ENCODE results near the gene PBX1.

PBX1 gene

DNA sequence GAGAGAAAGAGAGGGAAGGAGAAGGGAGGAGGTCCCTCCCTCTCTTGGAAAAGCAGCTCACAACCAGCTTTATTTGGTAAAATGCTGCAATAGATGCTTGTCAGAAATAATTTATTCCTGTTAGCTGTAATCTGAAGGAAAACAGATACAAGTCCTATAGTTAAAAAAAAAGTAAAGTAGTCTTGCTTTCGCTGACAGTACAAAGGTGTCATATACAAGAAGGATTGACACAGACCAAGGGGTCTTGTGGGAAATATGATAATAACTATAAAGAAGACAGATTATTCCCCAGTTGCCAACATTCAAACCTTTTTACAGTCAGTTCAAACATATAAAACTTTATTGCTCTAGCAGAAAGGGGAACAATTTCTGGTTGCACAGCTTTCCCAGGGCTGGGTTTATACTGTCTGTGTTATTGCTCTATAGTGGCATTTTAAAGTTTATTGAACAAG is 145.0 kb downstream of the PBX1 start:
- no peak for DNase-seq

DNA sequence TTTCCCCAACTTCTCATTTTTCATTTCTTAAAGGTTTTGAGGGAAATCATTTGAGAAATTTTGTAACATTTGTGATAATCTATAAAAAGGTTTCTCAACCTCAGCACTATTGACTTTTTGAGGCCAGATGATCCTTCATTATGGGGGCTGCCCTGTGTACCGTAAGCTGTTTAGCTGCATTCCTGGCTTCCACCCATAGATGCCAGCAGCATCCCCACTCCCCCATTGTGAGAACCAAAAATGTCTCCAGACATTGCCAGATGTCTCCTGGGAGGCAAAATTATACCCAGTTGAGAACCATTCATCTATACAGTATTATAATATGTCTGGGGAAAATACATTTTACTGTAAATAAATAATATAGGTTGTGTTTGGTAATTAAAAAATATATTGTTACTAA is 146.0 kb downstream of the PBX1 start:
- DNase-seq = no peak

DNA sequence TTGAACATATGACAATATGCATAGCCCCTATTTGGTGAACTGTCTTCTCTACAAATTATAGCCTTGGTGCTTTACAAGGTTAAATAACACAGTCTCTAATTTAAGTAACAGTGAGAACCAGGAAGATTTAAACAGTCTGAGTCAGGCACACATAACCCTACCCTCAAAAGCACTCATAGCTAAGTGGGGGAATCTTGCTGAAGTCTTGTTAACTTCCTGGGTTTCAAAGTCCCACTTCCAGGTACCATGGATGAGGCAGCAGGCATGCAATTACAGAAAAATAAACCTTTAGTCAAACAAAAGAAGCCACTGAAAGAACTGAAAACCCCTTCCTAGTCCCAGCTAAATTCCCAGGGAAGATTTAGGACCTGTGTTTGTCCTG is 147.6 kb downstream of the PBX1 start:
- no peak for DNase-seq

DNA sequence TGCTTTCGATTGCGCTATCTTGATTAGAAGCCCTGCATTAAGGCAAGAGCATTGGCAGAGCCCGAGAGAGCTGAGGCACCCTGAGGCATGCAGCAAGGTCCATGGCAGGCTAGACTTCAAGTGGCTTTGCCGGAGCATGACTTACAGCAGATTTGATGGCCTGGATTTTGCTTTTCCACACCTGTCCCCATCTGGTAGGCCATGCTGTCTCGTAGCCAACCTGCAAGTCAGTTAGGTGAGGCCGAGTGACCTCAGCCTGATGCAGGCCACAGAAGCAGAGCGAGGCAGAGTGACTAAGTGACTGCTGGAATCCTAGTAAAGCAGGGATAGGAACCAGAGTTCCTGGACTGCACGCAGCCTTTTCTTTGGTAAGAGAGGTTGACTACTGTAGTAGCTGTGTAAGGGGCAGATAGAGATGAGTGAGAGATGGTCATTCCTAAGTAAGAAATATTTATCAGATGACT is 148.9 kb downstream of the PBX1 start:
- DNase-seq = no peak

DNA sequence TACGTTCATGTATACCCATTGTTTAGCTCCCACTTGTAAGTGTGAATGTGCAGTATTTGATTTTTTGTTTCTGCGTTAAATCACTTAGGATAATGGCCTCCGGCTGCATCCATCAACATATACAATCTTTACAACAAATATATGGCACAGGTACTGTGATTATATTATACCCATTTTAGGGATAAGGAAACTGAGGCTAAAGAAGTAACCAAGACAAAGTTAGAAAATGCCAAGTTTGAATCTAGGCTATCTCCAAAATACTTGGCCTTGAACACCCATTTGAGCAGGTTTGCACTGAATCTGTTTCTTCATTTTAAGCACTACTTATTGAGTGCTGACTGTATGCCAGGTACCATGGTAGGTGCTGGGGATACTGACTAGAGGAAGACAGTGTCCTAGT is 149.6 kb downstream of the PBX1 start:
- DNase-seq = no peak

DNA sequence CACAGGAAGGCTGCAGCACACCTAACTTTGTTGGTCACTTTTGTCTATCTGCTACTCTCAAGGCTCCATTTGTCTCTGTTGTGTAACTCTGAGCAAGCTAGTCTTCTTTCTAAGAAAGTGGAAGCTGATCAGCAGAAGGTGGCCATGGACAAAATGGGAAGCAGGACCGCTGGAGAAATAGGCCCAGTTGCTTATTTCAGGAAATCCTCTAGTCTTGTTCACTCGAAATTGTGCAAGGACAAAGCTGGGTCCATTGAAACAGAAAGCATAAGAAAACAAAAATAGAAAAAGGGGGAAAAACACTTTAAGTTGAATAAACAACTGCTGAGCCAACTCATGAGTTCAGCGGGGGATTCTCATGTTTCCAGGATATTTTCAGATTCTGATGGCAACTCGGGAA is 150.1 kb downstream of the PBX1 start:
- no peak for DNase-seq

DNA sequence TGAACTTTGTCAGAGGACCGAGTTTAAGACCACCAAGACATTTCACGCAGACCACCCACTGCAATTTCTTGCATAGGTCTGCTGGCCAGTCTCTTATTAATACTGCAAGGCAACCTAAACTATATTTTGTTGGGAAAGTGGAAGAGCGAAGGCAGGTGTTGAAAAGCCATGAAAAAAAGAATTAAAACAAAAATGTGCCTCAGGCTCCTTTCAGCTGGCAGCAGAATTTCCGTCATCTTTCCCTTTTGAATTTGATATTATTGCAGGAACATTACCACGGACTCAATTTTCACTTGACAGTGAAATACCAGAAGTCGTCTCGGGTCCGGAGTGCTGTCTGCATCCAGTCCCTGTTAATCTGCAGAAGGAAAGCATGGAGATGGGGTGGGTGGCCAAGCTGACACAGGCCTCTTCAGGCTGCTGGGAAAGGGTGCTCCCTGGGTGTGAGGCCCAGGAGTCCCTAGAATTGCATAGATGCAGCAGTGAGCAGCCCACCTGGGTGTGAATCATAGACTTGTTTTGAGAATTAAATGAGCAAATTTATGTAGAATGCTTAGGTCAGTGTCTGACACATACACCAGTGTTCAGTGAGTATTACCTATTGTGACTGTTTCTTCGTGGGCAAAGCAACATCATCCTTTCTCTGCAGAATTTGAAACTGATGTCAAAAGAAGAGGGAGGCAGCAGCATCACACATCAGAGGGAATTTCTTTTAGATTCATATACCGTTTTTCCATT is 150.7 kb downstream of the PBX1 start:
- no peak for DNase-seq

DNA sequence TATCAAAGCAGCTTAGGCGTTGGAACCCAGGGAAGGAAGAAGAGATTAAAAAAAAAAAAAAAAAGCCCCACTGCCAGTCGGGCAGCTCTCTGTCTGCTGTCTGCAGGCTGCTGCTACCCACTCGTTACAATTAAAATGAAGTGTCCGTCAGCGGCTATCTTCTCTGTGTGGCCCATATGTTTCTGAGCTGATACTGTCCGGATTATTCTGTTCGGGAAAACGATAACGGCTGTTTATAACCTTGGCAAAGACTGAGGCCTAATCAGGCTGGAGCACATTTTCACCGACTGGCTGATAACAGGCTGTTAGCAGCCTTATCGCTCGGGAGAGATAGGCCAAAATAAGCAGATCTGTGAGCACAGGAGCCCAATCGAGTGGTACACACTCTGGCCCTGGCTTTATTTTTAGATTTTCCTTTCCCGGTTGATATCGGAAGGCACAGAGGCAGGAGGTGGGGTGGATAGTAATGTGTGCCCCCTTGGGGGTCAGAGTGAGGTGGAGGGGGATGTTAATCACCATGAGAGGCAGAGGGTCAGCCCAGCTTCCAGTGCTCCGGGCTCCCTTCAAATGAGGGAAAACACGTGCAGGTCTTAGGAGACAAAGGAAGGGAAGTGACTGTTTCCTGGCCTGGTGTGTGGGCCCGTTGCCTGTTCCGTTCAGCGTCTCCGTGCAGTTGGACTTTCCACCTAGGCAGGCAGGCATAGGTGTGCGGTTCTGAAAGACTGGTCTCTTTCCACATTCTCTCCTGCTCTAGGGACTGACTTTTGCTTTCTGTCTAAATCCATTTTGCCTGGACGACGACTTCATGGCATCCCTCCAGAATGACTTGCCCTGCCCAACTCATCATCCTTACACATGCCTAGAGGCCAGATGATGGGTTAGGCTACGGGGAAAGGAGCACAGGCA is 153.4 kb downstream of the PBX1 start:
- DNase-seq = no peak

DNA sequence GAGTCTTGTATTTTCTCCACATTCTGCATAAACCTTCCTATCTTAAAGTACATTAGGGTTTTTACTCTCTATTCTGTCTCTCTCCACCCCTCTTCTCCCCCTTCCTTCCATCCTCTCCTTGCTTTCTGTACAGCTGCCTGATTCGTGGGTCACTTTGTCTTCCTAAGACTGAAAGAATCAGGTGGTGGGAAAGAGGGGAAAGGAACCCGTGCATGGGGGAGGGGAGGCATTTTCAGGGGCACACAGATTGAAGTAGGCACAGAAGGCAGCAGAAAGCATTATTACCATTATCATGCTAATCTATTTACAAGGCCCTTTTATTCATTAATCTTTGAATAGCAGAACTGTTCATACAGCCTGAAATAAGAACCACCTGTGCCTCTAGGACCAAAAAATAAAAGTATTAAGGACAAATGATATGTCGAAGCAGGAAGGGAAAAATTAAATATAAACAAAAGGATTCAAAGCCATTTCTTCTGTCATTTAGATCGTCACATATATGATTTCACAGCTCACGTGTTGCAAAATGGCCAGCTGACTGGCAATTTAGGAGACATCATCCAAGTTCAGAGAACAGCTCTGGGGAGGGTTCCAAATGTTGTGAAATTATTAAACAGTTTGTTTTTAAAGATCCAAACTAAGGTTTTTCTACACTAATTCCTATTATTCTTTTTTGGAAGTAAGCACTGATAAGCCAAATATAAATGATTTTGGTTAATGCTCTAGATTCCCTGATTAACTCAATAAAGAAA is 154.6 kb downstream of the PBX1 start:
- DNase-seq = no peak

DNA sequence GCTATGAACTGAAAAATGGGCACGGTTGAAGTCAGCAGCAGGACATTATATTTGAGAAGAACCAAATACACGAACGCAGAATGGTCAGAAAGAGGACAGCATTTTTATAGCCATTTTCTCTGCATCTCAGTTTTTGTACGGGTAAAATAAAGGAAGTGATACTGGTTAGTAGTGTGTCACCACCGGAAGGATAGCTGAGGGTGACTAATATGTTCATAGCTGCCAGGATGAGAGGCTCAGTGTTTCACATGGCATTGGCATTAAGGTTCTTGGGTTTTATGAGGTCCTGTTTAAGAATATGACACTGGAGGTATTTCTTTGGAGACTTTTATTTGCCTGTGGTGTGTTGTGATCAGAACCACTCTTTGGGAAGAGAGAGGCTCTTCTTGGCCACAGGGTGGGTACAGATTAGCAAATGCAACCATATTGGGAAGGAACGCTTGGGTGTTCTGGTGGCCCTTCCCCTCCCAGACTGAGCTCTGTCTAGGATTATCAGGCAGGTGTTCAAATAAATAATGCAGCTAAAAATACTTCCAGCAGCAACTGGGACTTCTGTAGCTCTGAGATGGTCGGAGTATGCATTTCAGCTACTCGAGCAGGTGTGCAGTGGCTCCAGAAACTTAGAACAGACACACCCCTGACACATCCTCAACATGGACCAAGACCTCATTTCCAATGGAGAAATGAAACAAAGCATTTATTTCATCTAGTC is 158.2 kb downstream of the PBX1 start:
- DNase-seq = no peak

DNA sequence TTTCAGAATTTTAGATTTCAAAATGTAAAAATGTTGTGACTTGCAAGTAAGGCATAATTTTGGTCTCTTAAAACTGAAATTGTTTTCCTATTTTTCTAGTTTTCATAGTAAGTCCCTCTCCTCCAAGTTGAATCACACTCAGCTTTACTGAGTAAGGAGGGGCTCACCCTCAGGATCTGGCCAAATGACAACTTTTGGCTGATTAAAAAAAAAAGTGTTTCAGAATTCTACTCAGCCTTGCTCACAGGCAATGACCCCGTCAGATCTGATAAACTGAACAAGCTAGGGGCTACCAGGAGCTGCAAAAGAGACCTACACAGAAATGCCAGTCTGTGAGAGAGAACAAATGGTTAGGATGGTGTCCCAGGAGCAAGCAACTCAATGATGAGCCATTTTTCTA is 159.8 kb downstream of the PBX1 start:
- DNase-seq = no peak

DNA sequence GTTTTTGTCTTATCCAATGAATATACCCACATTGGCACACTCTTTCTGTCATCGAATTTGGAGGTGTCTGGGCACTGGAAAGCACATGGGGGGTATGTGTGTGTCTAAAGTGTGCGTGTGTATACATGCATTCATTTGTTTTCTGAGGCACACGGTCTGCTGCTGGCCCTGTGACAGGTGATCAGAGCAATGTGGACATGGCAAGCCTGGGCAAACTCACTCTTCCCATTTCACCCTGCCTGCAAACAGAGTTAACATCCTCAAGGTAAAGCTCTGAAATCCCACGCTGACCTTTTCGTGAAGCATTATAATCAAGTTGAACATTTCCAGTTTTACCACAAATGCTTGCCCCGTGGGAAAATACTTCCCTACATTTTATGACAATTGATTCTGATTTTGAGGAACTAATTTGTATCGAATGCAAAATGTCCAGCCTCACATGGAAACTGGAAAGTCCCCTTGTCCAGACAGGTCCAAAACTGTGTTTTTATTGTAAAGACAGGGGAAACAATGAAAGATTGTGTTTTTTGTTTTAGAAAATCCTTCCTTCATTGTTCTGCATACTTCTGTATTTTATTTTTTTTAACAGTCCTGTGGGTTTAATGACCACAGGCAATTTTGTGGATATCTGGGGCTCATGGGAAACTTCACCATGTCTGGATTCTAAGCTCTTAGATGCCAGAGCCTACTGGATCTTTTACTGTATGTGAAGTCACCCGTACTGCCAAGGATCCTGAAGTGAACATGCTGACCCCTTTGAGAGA is 160.9 kb downstream of the PBX1 start:
- DNase-seq = no peak

DNA sequence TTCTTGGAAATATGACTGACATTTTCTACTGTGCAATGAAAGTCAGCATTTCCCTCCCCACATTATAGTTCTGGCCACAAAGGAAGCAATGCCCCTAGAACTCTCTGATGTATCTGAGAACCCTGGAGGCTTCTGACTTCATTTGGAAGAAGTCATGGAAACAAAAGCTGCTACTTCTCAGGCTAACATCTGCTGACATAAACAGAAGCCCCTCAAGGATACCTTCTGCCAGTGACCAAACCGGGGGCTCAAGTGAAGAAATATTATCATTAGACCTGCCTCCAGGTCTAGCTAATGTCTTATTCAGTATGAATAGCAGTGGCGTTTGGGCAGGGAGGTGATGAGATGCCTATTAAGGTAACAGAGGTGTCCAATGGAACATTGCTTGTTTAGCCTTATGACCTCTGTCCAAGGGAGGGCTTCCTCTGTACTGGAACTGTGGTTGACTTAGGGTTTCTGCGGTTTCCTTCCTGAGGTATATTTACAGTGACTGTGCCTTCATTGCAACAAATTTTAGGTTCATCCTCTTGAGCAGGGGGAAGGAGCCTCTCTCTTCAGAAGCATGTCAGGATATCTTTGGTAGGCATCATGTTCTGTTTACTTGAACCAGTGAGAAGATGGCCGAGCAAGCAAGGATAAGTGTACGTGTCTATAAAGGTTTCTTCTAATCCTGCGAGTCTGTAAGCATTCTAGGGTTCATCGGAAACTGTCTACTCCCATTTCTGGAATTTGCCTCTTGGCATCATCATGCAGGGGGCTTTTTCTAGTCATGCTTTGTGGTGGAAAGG is 161.7 kb downstream of the PBX1 start:
- no peak for DNase-seq

DNA sequence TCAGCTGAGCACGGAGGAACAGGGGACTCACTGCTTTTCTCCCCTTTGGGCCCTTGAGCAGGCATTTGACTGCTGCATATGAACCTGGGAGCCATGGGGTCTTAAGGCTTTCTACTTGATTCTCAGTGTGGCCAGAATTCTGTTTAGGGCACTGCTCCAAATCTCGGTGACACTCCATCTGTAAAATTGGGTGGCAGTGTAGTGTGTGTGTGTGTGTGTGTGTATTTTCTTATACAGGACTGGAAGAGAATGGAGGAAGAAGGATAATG is 162.2 kb downstream of the PBX1 start:
- DNase-seq = no peak

DNA sequence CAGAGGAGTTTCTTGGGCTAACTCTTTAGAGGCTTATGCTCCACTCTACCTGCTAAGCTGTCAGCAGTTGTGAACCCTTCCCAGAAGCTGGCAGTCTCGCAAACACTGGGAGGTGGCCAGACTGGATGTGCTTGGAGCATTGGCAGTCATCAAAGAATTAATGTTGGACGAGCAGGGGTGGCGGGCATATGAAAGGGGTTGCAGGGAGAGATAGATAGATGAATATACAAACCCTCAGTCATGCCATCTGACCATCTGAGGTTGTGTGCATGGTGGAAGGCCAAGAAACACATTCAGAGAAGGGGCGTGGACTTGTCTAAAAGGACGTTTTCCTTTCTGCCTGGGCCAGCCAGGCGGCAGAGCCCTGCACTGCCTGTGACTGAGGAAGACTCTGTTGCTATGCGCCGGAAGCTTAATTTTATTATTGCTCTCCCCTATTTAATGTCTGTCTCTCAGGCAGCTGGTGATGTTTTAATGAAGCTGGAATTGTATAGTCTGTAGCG is 164.4 kb downstream of the PBX1 start:
- no peak for DNase-seq

DNA sequence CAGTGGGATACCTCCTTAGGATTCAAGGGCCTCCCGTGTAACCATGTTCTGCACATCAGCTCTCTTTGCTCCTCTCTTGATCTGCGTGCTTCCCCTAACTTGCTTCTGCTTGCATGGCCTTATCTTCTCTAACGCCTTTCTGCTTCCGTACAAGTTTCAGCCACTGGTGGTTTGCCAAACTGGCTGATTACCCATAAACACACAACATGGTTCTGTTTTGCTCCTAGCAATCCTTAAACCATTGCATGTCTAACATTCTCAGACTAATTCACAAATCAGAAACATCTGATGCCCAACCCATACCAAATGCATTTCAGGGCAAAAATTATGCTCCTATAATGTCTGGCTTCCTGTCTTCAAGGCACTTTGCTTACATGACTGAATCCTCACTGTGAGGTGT is 166.4 kb downstream of the PBX1 start:
- no peak for DNase-seq

DNA sequence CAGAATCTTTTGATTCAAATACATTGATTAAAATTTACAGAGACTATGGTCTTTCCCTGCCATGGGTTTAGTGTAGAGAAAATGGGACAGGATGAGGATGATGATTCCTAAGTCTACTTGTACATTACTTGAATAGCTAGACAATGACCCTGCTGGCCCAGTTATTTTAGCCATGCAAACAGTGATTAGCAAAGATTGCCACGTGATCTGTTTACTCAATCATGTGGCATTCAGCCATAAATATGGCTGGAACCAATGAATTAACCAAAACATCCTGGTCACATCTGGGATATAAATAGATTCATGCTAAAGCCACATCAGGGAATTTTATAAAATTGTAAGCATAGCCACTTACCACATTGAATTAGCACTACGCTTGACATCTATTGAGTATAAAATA is 167.3 kb downstream of the PBX1 start:
- DNase-seq = no peak

DNA sequence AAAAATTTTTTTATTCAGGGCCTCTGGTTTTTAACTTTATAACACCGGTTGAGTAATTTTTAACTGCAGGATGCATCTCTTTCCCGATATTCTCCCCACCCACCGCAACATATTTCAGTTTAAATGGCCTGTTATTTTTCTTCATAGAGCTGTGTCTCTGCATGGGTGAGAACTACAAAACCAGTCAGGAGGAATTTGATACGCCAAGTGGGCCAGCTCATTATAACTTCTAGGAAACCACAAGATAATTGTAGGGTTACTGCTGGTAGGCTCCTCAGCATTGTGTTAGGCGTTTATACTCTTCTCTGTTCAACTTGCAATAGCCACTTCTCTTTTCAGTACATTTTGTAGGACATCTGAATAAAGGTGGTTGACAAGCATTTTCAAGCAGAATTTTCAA is 169.7 kb downstream of the PBX1 start:
- no peak for DNase-seq

DNA sequence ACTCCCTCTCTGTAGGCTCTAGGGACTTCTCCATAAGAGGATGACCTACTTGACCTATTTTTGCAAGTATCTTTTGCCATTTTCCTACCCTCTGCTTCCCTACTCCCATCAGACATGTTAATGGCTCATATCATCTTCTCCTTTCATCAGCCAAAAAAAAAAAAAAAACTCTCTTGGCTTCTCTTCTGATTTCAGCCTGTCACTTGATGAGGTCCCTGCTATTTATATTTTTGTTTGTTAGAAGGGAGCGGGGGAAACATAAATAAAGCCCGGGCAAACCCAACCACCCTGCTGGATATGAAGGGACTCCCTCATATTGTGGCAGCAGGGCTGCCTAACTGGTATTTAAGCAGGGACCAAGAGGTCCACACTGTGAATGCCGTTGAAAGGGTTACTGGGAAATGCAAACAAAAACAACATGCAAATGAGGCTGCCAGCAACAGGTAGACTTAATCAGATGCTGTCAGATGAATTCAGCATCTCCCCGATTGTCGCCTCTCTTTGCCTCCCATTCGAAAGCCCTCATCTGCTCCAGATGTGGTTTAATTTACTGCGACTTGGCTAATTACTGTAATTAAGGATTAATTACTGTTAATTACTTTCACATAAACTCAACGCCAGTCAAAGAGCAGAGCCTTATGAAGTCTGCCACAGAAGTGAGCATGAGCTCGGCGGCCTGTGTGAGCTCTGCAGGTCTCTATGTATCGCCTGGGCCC is 172.3 kb downstream of the PBX1 start:
- DNase-seq = no peak

DNA sequence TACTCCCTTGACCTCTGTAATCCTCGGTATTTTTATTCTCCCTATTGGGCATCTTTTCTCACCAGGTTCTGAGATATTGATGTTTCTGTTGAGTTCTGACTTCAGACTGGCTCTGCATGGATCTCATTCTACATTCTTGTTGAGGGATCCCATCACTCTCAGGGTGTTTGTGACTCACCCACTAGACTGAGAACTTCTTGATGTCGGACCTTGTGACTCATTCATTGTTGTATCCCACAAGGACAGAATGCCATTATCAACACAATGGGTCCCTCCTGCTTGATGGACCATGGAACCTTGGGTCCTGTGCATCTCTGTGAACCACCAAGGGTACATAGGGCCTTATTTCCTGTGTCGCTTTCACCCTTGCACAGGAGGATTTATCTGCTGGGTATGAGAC is 174.1 kb downstream of the PBX1 start:
- no peak for DNase-seq

DNA sequence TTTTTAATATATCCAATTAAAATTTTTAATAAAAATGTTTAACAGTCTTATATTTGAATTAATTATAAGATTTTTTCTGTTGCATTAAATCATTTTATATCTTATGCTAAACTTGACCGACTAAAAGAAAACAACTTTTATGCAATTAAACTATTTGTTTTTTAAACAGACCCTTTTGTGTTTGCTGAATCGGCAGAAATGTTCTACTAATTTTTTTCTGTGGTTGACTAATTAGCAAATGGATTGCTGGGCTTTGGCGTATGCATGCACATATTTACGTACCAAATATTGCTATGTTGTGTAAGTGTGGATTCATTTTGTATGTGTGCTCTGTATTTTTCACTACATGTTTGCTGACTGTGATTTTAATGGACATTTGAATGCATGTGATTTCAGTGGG is 174.8 kb downstream of the PBX1 start:
- no peak for DNase-seq

Data from AML-193 (cell line).